Measurements from ENCODE around the gene NDST1.

GRCh38 chr5:150461231-150461630 is 46.7 kb upstream of the NDST1 start:
- TF ChIP-seq POLR2AphosphoS5 (IDR thresholded peaks at IDR 0.05; ENCODE audit: low read depth, low read length) (no peak), TAF1 (IDR thresholded peaks at IDR 0.05; ENCODE audit: borderline replicate concordance, low read depth, low read length) (no peak), MAX (IDR thresholded peaks at IDR 0.05; ENCODE audit: low read depth) (no peak), CTCF (IDR thresholded peaks at IDR 0.05) (no peak), FOXJ3 (CRISPR knock-in tag; IDR thresholded peaks at IDR 0.05) (no peak), RFX5 (IDR thresholded peaks at IDR 0.05; ENCODE audit: low read length) (no peak), USF2 (IDR thresholded peaks at IDR 0.05; ENCODE audit: borderline replicate concordance, low read depth, low read length) (no peak), REST (IDR thresholded peaks at IDR 0.05; ENCODE audit: low read depth, low read length) (no peak), TEAD4 (IDR thresholded peaks at IDR 0.05; ENCODE audit: borderline replicate concordance, insufficient read depth) (no peak), EP300 (IDR thresholded peaks at IDR 0.05; ENCODE audit: borderline replicate concordance in 1 of 2, low read depth in 1 of 2, low read length in 1 of 2) (no peak)
